D721Med (cell line): ENCODE measurements around the gene NR1H2.
A peak's percentile ranks its signal among the peaks of the same experiment; 100 is the strongest.

ENCODE experiments used
- DNase-seq: peaks from one replicate; pipeline ENCODE4 v3.0.0; 2011; ENCODE audit warnings: low spot score; ENCODE audit not compliant: insufficient read length
- FAIRE-seq: peaks from 2 replicates; lab custom pipeline; 2011; peaks lifted over from hg19 to GRCh38; lab: Jason Lieb, UNC
- CTCF ChIP-seq: IDR thresholded peaks from 2 replicates; pipeline ENCODE4 v1.5.1; 2012; ENCODE audit warnings: mild to moderate bottlenecking, control low read depth; ENCODE audit not compliant: insufficient read depth; ENCODE audit errors: missing control alignments

NR1H2 gene

GRCh38 chr19:50330365-50331078 is 45.7 kb upstream of the NR1H2 start:
- no peak for FAIRE-seq

GRCh38 chr19:50331221-50331993 is 44.9 kb upstream of the NR1H2 start:
- no peak for FAIRE-seq

More at GRCh38 chr19:50330365-50331078, 45.7 kb upstream of the NR1H2 start:
- peak; percentile 88 for DNase-seq
- no peak for TF ChIP-seq CTCF

GRCh38 chr19:50331994-50332243 is 44.3 kb upstream of the NR1H2 start:
- FAIRE-seq: no peak
- no peak for DNase-seq
- no peak for TF ChIP-seq CTCF

More at GRCh38 chr19:50331221-50331993, 44.9 kb upstream of the NR1H2 start:
- no peak for TF ChIP-seq CTCF
- DNase-seq: no peak

GRCh38 chr19:50332244-50333038 is 43.8 kb upstream of the NR1H2 start:
- DNase-seq (no peak), FAIRE-seq (no peak)
- no peak for TF ChIP-seq CTCF

- no peak for FAIRE-seq
- TF ChIP-seq CTCF: no peak
- peak; percentile 66 for DNase-seq
Observed at GRCh38 chr19:50333235-50333736, 43.0 kb upstream of the NR1H2 start.

- FAIRE-seq (no peak), DNase-seq (peak; percentile 94)
- TF ChIP-seq CTCF: no peak
Observed at GRCh38 chr19:50333737-50334617, 42.3 kb upstream of the NR1H2 start.
